SK-N-SH (cell line): Measurements from ENCODE around the gene ST6GALNAC2.

Experiments
- CTCF ChIP-seq: fragments of 200-600 bp; sonication (generic); IDR thresholded peaks from 2 replicates; pipeline ENCODE4 v1.6.1; 2017; ENCODE audit warnings: antibody characterized with exemption, mild to moderate bottlenecking, moderate library complexity
- ELF1 ChIP-seq: IDR thresholded peaks from 2 replicates; pipeline ENCODE4 v1.4.0; 2012
- EP300 ChIP-seq, 2 experiments: IDR thresholded peaks; 2 replicates each; pipeline versions ENCODE4 v1.4.0 to v1.6.1; 2012; ENCODE audit warnings: borderline replicate concordance in 1 of 2, low read depth in 1 of 2, low read length in 1 of 2
- EZH2phosphoT487 ChIP-seq: fragments of 200-600 bp; sonication (generic); IDR thresholded peaks from 2 replicates; pipeline ENCODE4 v1.6.1; 2017; ENCODE audit warnings: low read depth, mixed run types, mild to moderate bottlenecking, antibody characterized with exemption, moderate library complexity, borderline replicate concordance
- MAX ChIP-seq: IDR thresholded peaks from 2 replicates; pipeline ENCODE4 v1.4.0; 2012; ENCODE audit warnings: low read depth
- PBX3 ChIP-seq: IDR thresholded peaks from 2 replicates; pipeline ENCODE4; 2012
- RCOR1 ChIP-seq: fragments of 150-350 bp; IDR thresholded peaks from 2 replicates; pipeline ENCODE4 v1.6.1; 2017; ENCODE audit warnings: antibody characterized with exemption, low read length
- RFX5 ChIP-seq: IDR thresholded peaks from 2 replicates; pipeline ENCODE4 v1.6.1; 2012; ENCODE audit warnings: mild to moderate bottlenecking, improper control_type of control experiment, low read length
- USF1 ChIP-seq: IDR thresholded peaks from 2 replicates; pipeline ENCODE4 v1.4.0; 2012; ENCODE audit warnings: low read depth, borderline replicate concordance
- USF2 ChIP-seq: fragments of 150-350 bp; IDR thresholded peaks from 2 replicates; pipeline ENCODE4 v1.6.1; 2017; ENCODE audit warnings: antibody characterized with exemption, low read length, low read depth, borderline replicate concordance

- TF ChIP-seq CTCF: no peak
- TF ChIP-seq MAX: no peak
- TF ChIP-seq ELF1: no peak
- TF ChIP-seq PBX3: no peak
- TF ChIP-seq EP300 (IDR thresholded peaks at IDR 0.05; ENCODE audit: borderline replicate concordance in 1 of 2, low read depth in 1 of 2, low read length in 1 of 2): no peak
- no peak for TF ChIP-seq RFX5
- TF ChIP-seq EZH2phosphoT487: no peak
- no peak for TF ChIP-seq USF2
- TF ChIP-seq RCOR1: no peak
- TF ChIP-seq USF1: no peak
Measured at GRCh38 chr17:76570877-76571471, 14.7 kb downstream of the ST6GALNAC2 start.
